Coronary artery (tissue), 2 donors: ENCODE measurements around the gene RBMS1.

Experiments used
- DNase-seq: peaks from one replicate; pipeline ENCODE4 v3.0.0-alpha.2; 2017; ENCODE audit warnings: low spot score
- H3K27ac ChIP-seq, 2 donors: fragments of 200-600 bp; sonication (generic); one replicate each; pipeline ENCODE4 v1.5.1; 2016 to 2019
- H3K4me3 ChIP-seq: fragments of 200-600 bp; sonication (generic); 2 replicates; pipeline ENCODE4 v1.5.1; 2016; ENCODE audit warnings: mild to moderate bottlenecking, moderate library complexity
- CTCF ChIP-seq: fragments of 200-600 bp; sonication (generic); IDR thresholded peaks from one replicate; pipeline ENCODE4 v1.5.1; 2019; ENCODE audit warnings: antibody characterized with exemption

Gene RBMS1

GRCh38 chr2:160512491-160512890 lies 18.9 kb upstream of the RBMS1 start:
- no peak overlapping the region for H3K27ac ChIP-seq

GRCh38 chr2:160510617-160511016 lies 17.0 kb upstream of the RBMS1 start:
- Histone ChIP-seq H3K27ac (no peak overlapping the region), H3K4me3 (no peak overlapping the region)
- no peak for DNase-seq
- TF ChIP-seq CTCF = no peak

More at GRCh38 chr2:160512491-160512890, 18.9 kb upstream of the RBMS1 start:
- DNase-seq = no peak
- H3K4me3 ChIP-seq = no peak overlapping the region
- TF ChIP-seq CTCF = no peak

- TF ChIP-seq CTCF = no peak
- H3K4me3 ChIP-seq = no peak overlapping the region
- H3K27ac ChIP-seq = no peak overlapping the region
- no peak for DNase-seq
These were observed 15.4 kb upstream of the RBMS1 start for GRCh38 chr2:160509016-160509415.

GRCh38 chr2:160507464-160507863 lies 13.9 kb upstream of the RBMS1 start:
- no peak for DNase-seq
- Histone ChIP-seq H3K27ac (no peak overlapping the region), H3K4me3 (no peak overlapping the region)
- TF ChIP-seq CTCF = no peak

- TF ChIP-seq CTCF = no peak
- no peak for DNase-seq
- Histone ChIP-seq H3K27ac (no peak overlapping the region), H3K4me3 (no peak overlapping the region)
These were observed 13.4 kb upstream of the RBMS1 start for GRCh38 chr2:160507046-160507407.

- no peak overlapping the region for H3K4me3 ChIP-seq
- H3K27ac ChIP-seq = no peak overlapping the region
- no peak for DNase-seq
- no peak for TF ChIP-seq CTCF
These were observed 12.9 kb upstream of the RBMS1 start for GRCh38 chr2:160506371-160507045.

GRCh38 chr2:160505256-160505655 lies 11.6 kb upstream of the RBMS1 start:
- Histone ChIP-seq H3K27ac (no peak overlapping the region), H3K4me3 (no peak overlapping the region)
- TF ChIP-seq CTCF = no peak
- DNase-seq = no peak
